A549 (cell line): ENCODE results near the gene MED13L. TPM values are rescaled to one million over a fixed set of nuclear protein-coding genes. Genes with fewer than 3 reads are reported as not detected.

Experiments used
- ATAC-seq, 2 experiments: fragments of 200-7000 bp in 1 of 2; fragments of >200 bp in 1 of 2; cut with Nextera tagmentation in 1 of 2; cut with Tn5 transposase in 1 of 2; 3 replicates each; pipeline versions ENCODE4 v1.8.0 to v1.9.1; 2018 to 2020; ENCODE audit warnings: mild to moderate bottlenecking in 1 of 2, moderate library complexity in 1 of 2
- CTCF ChIA-PET: fragments of 300-600 bp; sonication (Branson Sonifier 250); formaldehyde crosslinking; extraction: SDS; loops from one replicate; lab custom pipeline; 2021; ENCODE audit warnings: antibody characterized with exemption, inconsistent platforms; lab: Yijun Ruan, JAX
- POLR2A ChIA-PET: fragments of 350-600 bp; formaldehyde crosslinking; extraction: SDS; loops from one replicate; lab custom pipeline; 2021; ENCODE audit warnings: antibody characterized with exemption, inconsistent platforms; lab: Yijun Ruan, JAX
- DNase-seq, 2 experiments: peaks; one replicate each; pipeline versions ENCODE4 v3.0.0 to v3.0.0-alpha.2; 2011 to 2016; ENCODE audit warnings: low read depth in 1 of 2, low spot score in 1 of 2
- FAIRE-seq: peaks from 2 replicates; lab custom pipeline; 2011; peaks lifted over from hg19 to GRCh38; lab: Jason Lieb, UNC
- H3K27ac ChIP-seq, 2 experiments: fragments of >200 bp; sonication (Bioruptor Twin); formaldehyde crosslinking; 3 replicates each; pipeline ENCODE4 v1.5.1; 2016 to 2017
- H3K4me1 ChIP-seq: fragments of >200 bp; sonication (Bioruptor Twin); formaldehyde crosslinking; 3 replicates; pipeline ENCODE4 v1.6.1; 2016
- H3K4me2 ChIP-seq: fragments of >200 bp; sonication (Bioruptor Twin); formaldehyde crosslinking; 3 replicates; pipeline ENCODE4 v1.6.1; 2016
- H3K4me3 ChIP-seq: fragments of >200 bp; sonication (Bioruptor Twin); formaldehyde crosslinking; 3 replicates; pipeline ENCODE4 v1.5.1; 2016
- H3K9me3 ChIP-seq: fragments of >200 bp; sonication (Bioruptor Twin); formaldehyde crosslinking; 3 replicates; pipeline ENCODE4 v1.6.1; 2016
- CBX8 ChIP-seq: fragments of 200-600 bp; sonication (generic); IDR thresholded peaks from 2 replicates; pipeline ENCODE4 v1.6.1; 2016
- CTCF ChIP-seq: fragments of >200 bp; sonication (Bioruptor Twin); formaldehyde crosslinking; IDR thresholded peaks from 3 replicates; pipeline ENCODE4 v1.5.1; 2016
- EHF ChIP-seq: fragments of 250-450 bp; sonication (Bioruptor Pico); IDR thresholded peaks from 2 replicates; pipeline ENCODE4 v1.5.0; 2020; ENCODE audit warnings: mild to moderate bottlenecking
- ESRRA ChIP-seq: fragments of 150-350 bp; IDR thresholded peaks from 2 replicates; pipeline ENCODE4 v1.6.1; 2014; ENCODE audit warnings: mild to moderate bottlenecking, low read length, borderline replicate concordance
- HDAC2 ChIP-seq: fragments of 200-600 bp; sonication (generic); IDR thresholded peaks from 2 replicates; pipeline ENCODE4 v1.6.1; 2016
- HEYL ChIP-seq: fragments of 250-450 bp; sonication (Bioruptor Pico); IDR thresholded peaks from 2 replicates; pipeline ENCODE4 v1.8.0; 2021; ENCODE audit warnings: mild to moderate bottlenecking, moderate library complexity
- HMGXB4 ChIP-seq: fragments of 250-450 bp; sonication (Bioruptor Pico); IDR thresholded peaks from 2 replicates; pipeline ENCODE4 v1.5.0; 2021; ENCODE audit warnings: mild to moderate bottlenecking, moderate library complexity, borderline replicate concordance
- HOXB13 ChIP-seq: fragments of 250-450 bp; sonication (Bioruptor Pico); IDR thresholded peaks from 2 replicates; pipeline ENCODE4 v1.5.0; 2020; ENCODE audit warnings: low read depth, mild to moderate bottlenecking, moderate library complexity
- MAFK ChIP-seq: fragments of 450-650 bp; IDR thresholded peaks from 2 replicates; pipeline ENCODE4 v1.6.1; 2014; ENCODE audit not compliant: partially characterized antibody
- MYC ChIP-seq: IDR thresholded peaks from 2 replicates; pipeline ENCODE4 v1.6.1; 2012; ENCODE audit warnings: mild to moderate bottlenecking, inconsistent platforms, low read length, improper control_type of control experiment, borderline replicate concordance
- NFE2L2 ChIP-seq: fragments of 150-350 bp; conservative IDR thresholded peaks from 2 replicates; pipeline ENCODE4 v1.6.1; 2014; ENCODE audit warnings: low read length
- NR3C1 ChIP-seq: fragments of >200 bp; sonication (Bioruptor Twin); formaldehyde crosslinking; IDR thresholded peaks from 3 replicates; pipeline ENCODE4 v1.6.1; 2017
- PBX3 ChIP-seq: IDR thresholded peaks from 2 replicates; pipeline ENCODE4 v1.6.1; 2012
- PHF8 ChIP-seq: fragments of 200-600 bp; sonication (generic); IDR thresholded peaks from 2 replicates; pipeline ENCODE4 v1.6.1; 2016; ENCODE audit warnings: low read depth, mild to moderate bottlenecking, antibody characterized with exemption, moderate library complexity, borderline replicate concordance
- POLR2A ChIP-seq: IDR thresholded peaks from 2 replicates; pipeline ENCODE4 v1.6.1; 2012; ENCODE audit warnings: mild to moderate bottlenecking, low read length
- RCOR1 ChIP-seq: fragments of 150-350 bp; IDR thresholded peaks from 2 replicates; pipeline ENCODE4 v1.6.1; 2014; ENCODE audit warnings: antibody characterized with exemption, low read length, low read depth
- TFCP2L1 ChIP-seq: fragments of 250-450 bp; sonication (Bioruptor Pico); IDR thresholded peaks from 2 replicates; pipeline ENCODE4 v1.5.0; 2021; ENCODE audit warnings: mild to moderate bottlenecking
- USF2 ChIP-seq: fragments of 450-650 bp; IDR thresholded peaks from 2 replicates; pipeline ENCODE4 v1.6.1; 2014; ENCODE audit warnings: antibody characterized with exemption
- ZSCAN20 ChIP-seq: fragments of 250-450 bp; sonication (Bioruptor Pico); IDR thresholded peaks from 2 replicates; pipeline ENCODE4 v1.8.0; 2022; ENCODE audit warnings: mild to moderate bottlenecking, moderate library complexity
- WGBS: methylation state at CpG from one replicate; pipeline ENCODE4 v1.1.6; 2017; ENCODE audit errors: missing lambda C conversion rate; 5-methylcytosine and 5-hydroxymethylcytosine counted together
- polyA plus RNA-seq, 4 experiments: library from polyadenylated mRNA; depleted of rRNA in 3 of 4; stranded (reverse); fragments of >200 nt; fragmentation: RNase III in 1 of 4; extraction: RNeasy Plus Mini Kit Qiagen cat#74134 plus additional on column Dnase treatment in 1 of 4; gene quantifications; 2 replicates in 3 of 4; 3 replicates in 1 of 4; pipeline ENCODE4 v1.2.3, GENCODE V29; 2011 to 2017

The MED13L gene
- polyA plus RNA-seq, 2 of the 4 experiments (the other 2 are of a cell fraction) = 23.2 to 134 TPM

- CTCF ChIA-PET = interaction anchor here (1.1 to 1.3 kb wide), 4 partner anchors 12 to 173 kb away, joined by 3 to 4 read pairs (median 4); no protein-coding TSS in a partner anchor
Observed at GRCh38 chr12:116171549-116171948, 105.9 kb downstream of the MED13L start.

GRCh38 chr12:116169071-116169470 lies 108.4 kb downstream of the MED13L start:
- ChIA-PET POLR2A (no interaction called here), CTCF (interaction anchor here (0.6 to 1.7 kb wide), 3 partner anchors 9 to 540 kb away, joined by 3 to 4 read pairs (median 3); no protein-coding TSS in a partner anchor)
- Histone ChIP-seq H3K27ac (no peak overlapping the region), H3K4me2 (no peak overlapping the region), H3K4me1 (peaks cover 78% of the 10 kb centered on the region), H3K4me3 (no peak overlapping the region), H3K9me3 (no peaks in the 10 kb centered on the region)
- no peak for ATAC-seq
- WGBS = 94% methylated on average over 1 of the region's 1 CpG
- DNase-seq = no peak
- TF ChIP-seq MAFK (peak; percentile 79), RCOR1 (no peak)
- no peak for FAIRE-seq

More at GRCh38 chr12:116171549-116171948, 105.9 kb downstream of the MED13L start:
- ATAC-seq (peak in 1 of 2 experiments; percentile 61; a peak in 3 of 6 replicates), FAIRE-seq (no peak), DNase-seq (no peak)
- H3K9me3 ChIP-seq = no peaks in the 10 kb centered on the region
- WGBS = 56% methylated on average over 3 of the region's 3 CpGs
- peaks cover 53% of the 10 kb centered on the region for H3K4me1 ChIP-seq
- TF ChIP-seq HDAC2 (no peak), HOXB13 (CRISPR knock-in tag) (no peak), HMGXB4 (no peak), ZSCAN20 (CRISPR knock-in tag) (no peak), CTCF (no peak), MYC (no peak), POLR2A (no peak), PHF8 (no peak), PBX3 (no peak), NR3C1 (no peak), CBX8 (no peak), EHF (CRISPR knock-in tag) (no peak), HEYL (no peak)
- POLR2A ChIA-PET = no interaction called here
- H3K27ac ChIP-seq = no peak overlapping the region
- H3K4me3 ChIP-seq = no peak overlapping the region
- H3K4me2 ChIP-seq = peak overlapping the region; percentile 52

- 59% methylated on average over 5 of the region's 5 CpGs for WGBS
- Histone ChIP-seq H3K4me1 (peaks cover 70% of the 10 kb centered on the region), H3K9me3 (no peaks in the 10 kb centered on the region), H3K4me2 (peak overlapping the region; percentile 75; the same call in 2 of the 3 replicates), H3K4me3 (no peak overlapping the region), H3K27ac (no peak overlapping the region)
- FAIRE-seq (no peak), ATAC-seq (peak in 1 of 2 experiments; percentile 38; a peak in 3 of 6 replicates), DNase-seq (no peak)
- TF ChIP-seq TFCP2L1 (CRISPR knock-in tag) (no peak), ESRRA (no peak), USF2 (no peak), NFE2L2 (no peak)
- POLR2A ChIA-PET = no interaction called here
- CTCF ChIA-PET = no interaction called here
Observed at GRCh38 chr12:116166306-116166705, 111.2 kb downstream of the MED13L start.
